Stimulated activated CD8-positive, alpha-beta memory T cell treated with anti-CD3 and anti-CD28 coated beads, Interleukin-7, amount 100 ng/mL, for 48 hours (primary cell): ENCODE results near the gene CLEC3B.

Experiments used
- DNase-seq, 2 donors: peaks; one replicate each; pipeline ENCODE4 v3.0.0-alpha.2; 2020; ENCODE audit warnings: low read depth in 1 of 2; ENCODE audit errors: extremely low read depth in 1 of 2

Gene CLEC3B

DNA sequence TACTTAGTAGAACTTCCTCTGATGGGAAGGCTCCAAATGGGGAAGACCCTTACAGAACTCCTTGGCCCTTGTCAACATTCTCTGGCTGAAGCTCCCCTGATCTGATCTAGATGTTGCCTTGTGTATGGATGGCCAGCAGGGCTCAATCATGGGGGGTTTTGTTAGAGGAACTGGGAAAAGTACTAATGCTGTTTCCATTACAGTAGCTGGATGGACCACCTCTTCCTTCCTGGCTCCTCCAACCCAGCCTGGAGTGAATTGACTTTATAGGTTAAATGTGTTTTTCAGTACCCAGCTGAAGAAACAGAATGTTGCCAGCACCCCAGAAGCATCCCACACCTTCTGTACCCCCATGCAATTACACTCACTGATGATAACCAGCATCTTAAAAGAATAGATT is 22.7 kb upstream of the CLEC3B start:
- no peak for DNase-seq

GRCh38 chr3:45003859-45004258 is 22.2 kb upstream of the CLEC3B start:
- no peak for DNase-seq

DNA sequence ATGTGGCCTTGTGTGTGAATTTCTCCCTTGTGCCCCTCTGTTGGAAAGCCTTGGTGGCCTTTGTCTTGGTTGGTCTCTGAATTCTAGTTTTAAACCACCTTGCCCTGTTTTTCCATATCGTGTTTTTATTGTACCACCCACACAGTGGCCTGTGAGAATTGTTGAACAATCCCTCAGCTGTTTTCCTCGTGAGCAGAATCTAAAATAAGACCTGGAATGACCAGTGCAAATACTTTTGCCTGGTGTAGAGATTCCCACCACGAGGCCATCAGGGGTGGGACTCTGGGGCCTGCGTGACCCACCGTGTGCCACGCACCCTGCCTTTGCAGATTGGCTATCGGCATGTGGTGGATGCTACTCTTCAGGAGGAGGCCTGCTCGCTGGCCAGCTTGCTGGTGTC is 19.0 kb upstream of the CLEC3B start:
- no peak for DNase-seq

DNA sequence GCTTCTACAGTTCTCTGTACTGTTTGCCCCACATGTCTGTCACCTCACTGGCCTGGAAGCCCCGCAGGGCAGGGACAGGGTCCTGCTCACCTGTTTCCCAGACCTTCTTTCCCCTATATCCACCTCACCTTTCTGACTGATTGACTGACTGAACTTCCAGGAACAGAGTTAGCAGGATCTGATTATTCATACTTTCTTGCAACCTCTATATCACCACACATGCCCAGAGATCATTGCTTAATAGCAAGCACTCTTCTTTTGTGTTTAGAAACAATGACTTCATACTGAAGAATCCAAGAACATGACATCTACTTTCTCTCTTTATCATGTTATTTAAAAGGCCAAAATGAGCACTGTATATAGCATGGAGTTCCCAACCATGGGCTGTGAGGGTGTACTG is 18.0 kb upstream of the CLEC3B start:
- DNase-seq = no peak

DNA sequence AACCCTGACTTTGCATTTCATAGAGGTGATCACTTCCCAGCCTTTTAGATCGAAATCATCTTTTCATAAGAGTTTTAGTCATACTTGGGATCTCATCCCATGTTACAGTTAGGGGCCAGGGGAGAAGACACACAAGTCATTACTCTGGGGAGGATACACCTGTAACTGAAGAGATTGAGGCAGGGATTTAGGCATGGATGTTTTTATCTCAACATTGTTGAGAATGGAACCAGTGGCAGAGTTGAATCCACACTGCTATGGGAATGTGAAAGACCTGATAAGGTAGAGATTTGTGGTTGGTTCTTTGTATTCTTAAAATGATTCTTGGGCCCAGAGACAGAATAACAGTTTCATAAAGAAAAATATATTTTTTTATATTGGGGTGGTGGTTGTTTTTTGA is 16.2 kb upstream of the CLEC3B start:
- DNase-seq = no peak

DNA sequence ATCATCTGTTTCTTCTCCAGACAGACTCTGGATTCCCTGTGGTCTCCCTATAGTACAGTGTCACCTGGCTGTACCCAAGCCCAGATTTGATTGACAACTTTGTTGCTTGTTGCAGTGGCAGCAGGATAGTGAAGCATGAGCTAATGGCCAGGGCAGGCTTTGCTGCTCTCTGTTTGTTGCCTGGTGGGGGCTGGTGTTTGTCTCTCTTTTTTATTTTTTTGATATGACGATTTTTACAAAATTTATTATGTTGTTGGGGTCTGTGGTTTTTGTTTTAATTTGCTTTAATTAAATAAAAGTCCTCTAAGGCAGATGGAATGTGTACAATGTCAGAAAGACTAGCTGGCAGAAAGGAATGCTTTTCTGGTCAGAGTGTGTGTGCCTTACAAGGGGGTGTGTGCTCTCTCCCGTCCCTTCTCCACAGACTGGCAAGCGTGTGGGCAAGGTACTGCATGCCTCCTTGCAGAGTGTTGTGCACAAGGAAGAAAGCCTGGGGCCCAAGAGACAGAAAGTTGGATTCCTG is 15.2 kb upstream of the CLEC3B start:
- DNase-seq = no peak

DNA sequence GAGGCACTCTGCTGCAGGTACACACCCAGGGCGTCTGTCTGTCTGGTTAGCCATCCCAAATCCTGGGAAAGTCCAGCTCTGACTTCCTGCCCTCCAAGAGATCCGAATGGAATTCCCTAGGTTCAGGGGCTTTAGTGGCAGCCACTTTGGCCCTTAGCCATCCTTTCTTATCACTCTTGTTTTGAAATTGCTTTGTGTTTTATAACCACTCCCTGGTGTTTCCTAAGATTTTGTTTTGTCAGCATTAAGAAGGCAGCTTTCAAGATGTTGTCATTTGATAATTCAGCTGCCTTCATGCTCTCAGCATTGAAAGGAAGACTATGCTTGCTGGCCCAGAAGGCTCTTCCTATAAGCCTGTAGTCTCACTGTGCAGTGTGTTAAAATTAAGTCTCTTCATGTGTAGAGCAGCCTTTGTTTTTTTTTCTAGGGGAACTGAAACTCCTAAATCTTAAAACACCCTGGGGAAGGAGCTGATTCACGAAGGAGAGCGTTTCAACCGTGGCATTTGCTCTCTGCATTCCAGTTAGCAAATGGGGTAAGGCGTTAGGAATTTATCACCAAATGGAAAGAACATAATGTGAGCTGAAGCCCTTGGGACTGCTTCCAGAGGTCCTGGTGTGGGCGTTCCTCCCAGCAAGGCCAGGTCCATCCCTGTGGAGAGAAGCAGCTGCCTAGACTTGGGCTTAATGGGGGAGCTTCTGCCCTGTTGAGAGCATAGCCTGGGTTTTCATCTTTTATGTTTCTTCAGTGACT is 14.2 kb upstream of the CLEC3B start:
- DNase-seq = no peak

GRCh38 chr3:45012577-45012976 is 13.5 kb upstream of the CLEC3B start:
- DNase-seq = no peak

GRCh38 chr3:45016916-45017315 is 9.2 kb upstream of the CLEC3B start:
- DNase-seq = no peak

- no peak for DNase-seq
Observed at GRCh38 chr3:45017821-45018220, 8.3 kb upstream of the CLEC3B start.

GRCh38 chr3:45020534-45020933 is 5.6 kb upstream of the CLEC3B start:
- DNase-seq = no peak

GRCh38 chr3:45021524-45022297 is 4.4 kb upstream of the CLEC3B start:
- DNase-seq = no peak

DNA sequence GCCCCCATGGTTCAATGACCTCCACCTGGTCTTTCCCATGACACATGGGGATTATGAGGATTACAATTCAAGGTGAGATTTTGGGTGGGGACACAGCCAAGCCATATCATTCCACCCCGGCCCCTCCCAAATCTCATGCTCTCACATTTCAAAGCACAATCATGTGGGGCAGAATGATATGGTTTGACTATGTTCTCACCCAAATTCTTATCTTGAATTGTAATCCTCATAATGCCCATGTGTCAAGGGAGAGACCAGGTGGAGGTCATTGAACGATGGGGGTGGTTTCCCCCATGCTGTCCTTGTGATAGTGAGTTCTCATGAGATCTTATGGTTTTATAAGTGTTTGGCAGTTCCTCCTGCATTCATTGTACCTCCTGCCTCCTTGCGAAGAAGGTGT is 2.4 kb upstream of the CLEC3B start:
- no peak for DNase-seq

DNA sequence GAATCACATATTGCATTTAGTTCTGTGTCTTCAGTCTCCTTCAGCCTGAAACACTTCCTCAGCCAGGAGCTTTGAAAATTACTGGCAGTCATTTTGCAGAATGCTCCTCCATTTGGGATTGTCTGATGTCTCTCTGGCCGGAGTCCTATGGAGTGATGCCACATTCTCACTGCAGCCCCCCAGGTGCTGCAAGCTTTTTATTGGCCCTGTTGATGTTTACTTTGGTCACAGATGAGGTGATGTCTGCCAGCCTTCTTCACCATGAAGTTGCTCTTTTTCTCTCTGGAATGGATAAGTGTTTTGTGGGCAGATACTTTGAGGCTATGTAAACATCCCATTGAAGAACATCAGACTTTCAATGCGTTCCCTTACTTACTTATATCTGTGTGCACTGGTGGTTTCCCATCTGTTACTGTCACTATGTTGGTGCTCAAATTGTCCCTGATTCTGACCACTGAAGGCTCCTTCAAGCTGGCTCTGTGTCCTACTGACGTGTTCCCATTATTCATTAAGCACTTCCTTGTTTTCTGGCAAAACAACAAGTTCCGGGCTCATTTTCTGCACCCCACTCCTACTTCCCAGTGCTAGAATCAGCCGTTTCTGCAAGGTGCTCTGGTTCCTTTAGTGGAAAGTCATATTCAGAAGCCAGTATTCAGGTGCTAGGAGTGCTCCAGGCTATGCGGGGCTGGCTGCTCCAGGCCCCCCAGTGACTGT is 1.4 kb upstream of the CLEC3B start:
- DNase-seq = no peak

DNA sequence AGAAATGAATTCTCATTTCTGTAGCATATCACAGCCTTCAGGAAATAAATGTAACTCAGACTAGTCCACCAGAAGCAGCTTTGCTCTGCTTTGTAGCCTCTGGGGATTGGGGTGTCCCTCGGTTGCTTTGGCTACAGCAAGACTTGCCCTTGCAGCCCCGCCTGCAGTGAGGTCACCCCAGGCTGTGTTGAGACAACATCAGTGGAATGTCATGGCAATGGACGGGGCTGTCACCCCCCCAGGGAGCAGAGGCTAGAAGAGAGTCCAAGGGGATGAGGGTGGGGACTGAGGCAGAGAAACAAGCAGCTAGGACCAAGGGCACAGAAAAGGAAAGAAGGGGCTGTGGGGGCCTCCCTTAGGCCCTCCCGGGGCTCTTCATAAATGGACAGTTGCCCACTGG is 854 bp downstream of the CLEC3B start:
- no peak for DNase-seq

DNA sequence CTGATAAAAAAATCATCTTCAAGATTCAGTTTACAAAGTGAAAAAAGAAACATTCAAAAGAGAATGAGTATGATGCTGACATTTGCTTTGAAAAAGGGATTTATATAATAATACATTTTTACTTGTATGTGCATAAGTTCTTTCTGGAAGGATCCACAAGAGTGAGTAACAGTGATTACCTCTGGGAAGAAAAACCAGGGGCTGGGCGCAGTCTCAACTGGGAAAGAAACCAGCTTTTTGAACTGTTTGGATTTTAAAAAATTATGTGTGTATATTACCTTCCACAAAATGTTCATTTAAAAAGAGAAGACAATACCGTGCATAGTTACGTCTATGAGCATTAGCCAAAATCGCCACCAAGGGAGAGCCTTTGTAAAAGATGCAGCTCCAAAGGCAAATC is 1.3 kb downstream of the CLEC3B start:
- no peak for DNase-seq

GRCh38 chr3:45029216-45029615 is 3.1 kb downstream of the CLEC3B start:
- DNase-seq = no peak

DNA sequence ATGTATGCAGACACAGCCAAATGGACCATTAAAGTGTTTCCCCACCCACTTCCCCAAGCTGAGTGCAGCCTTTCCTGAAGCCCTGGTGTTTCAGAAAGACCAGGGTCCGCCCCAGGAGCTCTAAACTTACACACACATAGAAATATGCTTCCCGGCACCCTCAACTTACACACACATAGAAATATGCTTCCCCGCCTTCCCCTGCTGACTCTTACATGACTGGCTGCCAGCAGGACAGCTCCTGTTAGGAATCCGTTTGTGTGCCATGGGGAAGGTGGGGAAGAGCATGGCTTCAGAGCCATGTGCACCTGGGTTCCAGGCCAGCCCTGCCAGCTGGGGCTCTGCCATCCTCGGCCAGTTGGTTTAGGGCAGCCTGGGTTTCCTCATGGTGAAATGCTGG is 3.6 kb downstream of the CLEC3B start:
- DNase-seq = no peak

DNA sequence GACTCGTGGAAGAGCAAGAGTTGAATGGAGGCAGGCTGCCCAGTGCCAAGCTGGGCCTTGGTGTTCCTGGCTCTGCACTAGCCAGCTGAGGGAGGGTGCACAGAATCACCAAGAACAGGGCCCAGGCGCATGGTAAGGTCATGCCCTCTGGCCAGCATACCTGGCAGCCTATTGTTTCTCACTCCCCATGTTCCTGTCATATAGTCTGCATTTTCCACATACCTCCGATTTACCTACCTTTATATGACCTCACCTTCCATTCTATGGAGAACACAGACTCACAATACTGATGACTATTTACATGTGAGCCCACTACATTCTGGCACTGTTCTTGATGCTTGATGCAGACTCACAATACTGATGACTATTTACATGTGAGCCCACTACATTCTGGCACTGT is 5.4 kb downstream of the CLEC3B start:
- DNase-seq = no peak

GRCh38 chr3:45032113-45032512 is 6.0 kb downstream of the CLEC3B start:
- no peak for DNase-seq

DNA sequence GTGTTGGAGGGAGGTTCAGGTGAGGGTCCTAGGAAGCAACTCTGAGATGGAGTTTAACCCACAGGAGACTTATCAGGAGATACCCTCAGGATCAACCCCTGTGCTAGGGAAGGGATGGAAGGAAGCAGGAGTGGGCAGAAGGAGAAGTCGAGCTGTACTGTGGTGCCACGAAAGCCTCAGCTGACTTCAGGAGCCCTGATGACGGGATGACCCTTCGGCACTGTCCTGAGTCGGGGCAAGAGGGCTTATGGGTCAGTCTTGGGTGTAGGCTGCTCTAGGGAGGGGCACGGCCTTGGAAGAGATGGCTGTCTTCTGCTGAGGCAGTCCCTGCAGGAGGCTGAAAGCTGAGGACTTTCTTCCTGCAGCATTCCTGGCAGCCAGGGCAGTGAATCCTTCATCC is 7.7 kb downstream of the CLEC3B start:
- no peak for DNase-seq
